Aorta (tissue), 5 donors: ENCODE data around the gene PCNP. TPM values are rescaled to one million over a fixed set of nuclear protein-coding genes. Genes with fewer than 3 reads are reported as not detected.
"Not testable (repeated sequence)": the region's sequence is repeated elsewhere in the genome, so short reads cannot be mapped to it uniquely, and the experiment has no call there.

ENCODE experiments used
- ATAC-seq: fragments of 200-7000 bp; cut with Tn5 transposase; one replicate; pipeline ENCODE4 v1.9.1; 2022; ENCODE audit warnings: moderate library complexity; ENCODE audit not compliant: low FRiP score
- DNase-seq, 2 donors: peaks; one replicate each; pipeline ENCODE4 v3.0.0-alpha.2; 2020
- H3K27ac ChIP-seq, 2 donors: one replicate each; pipeline ENCODE4 v1.5.1; 2013; ENCODE audit warnings: low read length in 2 of 2, mild to moderate bottlenecking in 2 of 2, moderate library complexity in 2 of 2, control low read depth in 1 of 2, inconsistent platforms in 1 of 2, low read depth in 1 of 2
- H3K27me3 ChIP-seq, 2 donors: one replicate each; pipeline ENCODE4 v1.6.1; 2013; ENCODE audit warnings: control low read depth in 1 of 2, low read length in 1 of 2, mild to moderate bottlenecking in 1 of 2, moderate library complexity in 1 of 2; ENCODE audit not compliant: insufficient read depth in 2 of 2, control insufficient read depth in 1 of 2
- H3K36me3 ChIP-seq, 2 donors: one replicate each; pipeline ENCODE4 v1.6.1; 2013; ENCODE audit warnings: control low read depth in 1 of 2, low read length in 1 of 2, mild to moderate bottlenecking in 1 of 2; ENCODE audit not compliant: insufficient read depth in 2 of 2, control insufficient read depth in 1 of 2
- H3K4me1 ChIP-seq, 2 donors: one replicate each; pipeline ENCODE4 v1.6.1; 2013; ENCODE audit warnings: low read length in 2 of 2, control low read depth in 1 of 2, mild to moderate bottlenecking in 1 of 2, moderate library complexity in 1 of 2; ENCODE audit not compliant: insufficient read depth in 2 of 2, control insufficient read depth in 1 of 2
- H3K4me3 ChIP-seq, 2 donors: one replicate each; pipeline ENCODE4 v1.5.1; 2013; ENCODE audit warnings: low read length in 2 of 2, control low read depth in 1 of 2, mild to moderate bottlenecking in 1 of 2
- H3K9me3 ChIP-seq: one replicate; pipeline ENCODE4 v1.6.1; 2013; ENCODE audit warnings: mild to moderate bottlenecking, low read length; ENCODE audit not compliant: control insufficient read depth
- WGBS, 2 donors: extraction: QIAGEN DNeasy Blood & Tissue Kit; methylation state at CpG; one replicate each; pipeline ENCODE4 v1.1.7; 2013; 5-methylcytosine and 5-hydroxymethylcytosine counted together
- intact Hi-C, 2 donors: fragments of 100-400 bp; cut with DNase I; formaldehyde crosslinking; loops; one replicate each; pipeline versions ENCODE4 v1.14.2 to v1.15.0; 2022
- polyA plus RNA-seq, 2 donors: library from polyadenylated mRNA; stranded (reverse); fragments of 200-250 nt; gene quantifications; one replicate each; pipeline ENCODE4 v1.2.3, GENCODE V29; 2013
- total RNA-seq, 2 donors: library from RNA; stranded (reverse); fragmentation: NEBNext Ultra II Directional; extraction: Animal tissue kit (Norgen Biotek cat#: 25700); gene quantifications; one replicate each; pipeline ENCODE4 v1.2.1, GENCODE V29; 2021
- donor health status: healthy with polysubstance abuse.
- donor health status: Bipolar disorder and iron deficiency.
- donor health status: DM: no; HTN: no; CAD: no.
- donor health status: DM: no; HTN: no; CAD: no.
- donor health status: DM: yes; HTN: yes; CAD: no.

PCNP gene
- total and polyA plus RNA-seq, 4 donors: 135 to 233 (median 169) TPM

- DNase-seq (no peak), ATAC-seq (no peak)
- peaks cover 0 to 11% of the 10 kb centered on the region in 2 donors for H3K4me1 ChIP-seq
- peak overlapping the region in 1 of 2 donors; percentile 86 for H3K27ac ChIP-seq
- intact Hi-C loops: no loop called here
- H3K4me3 ChIP-seq: no peak overlapping the region
- no peaks in the 10 kb centered on the region for H3K27me3 ChIP-seq
- WGBS, 2 donors: 0 to 5% methylated on average over 1 of the region's 1 CpG
- H3K36me3 ChIP-seq: no peaks in the 10 kb centered on the region
- no peaks in the 10 kb centered on the region for H3K9me3 ChIP-seq
These were observed 40.4 kb upstream of the PCNP start for GRCh38 chr3:101533603-101533968.

GRCh38 chr3:101535221-101535620 is 38.8 kb upstream of the PCNP start:
- no peak overlapping the region for H3K4me3 ChIP-seq
- 74 to 87% methylated on average over 5 of the region's 5 CpGs for WGBS, 2 donors
- no peaks in the 10 kb centered on the region for H3K36me3 ChIP-seq
- no peak for ATAC-seq
- H3K4me1 ChIP-seq: peaks cover 0 to 11% of the 10 kb centered on the region in 2 donors
- DNase-seq: no peak
- no peaks in the 10 kb centered on the region for H3K27me3 ChIP-seq
- no peaks in the 10 kb centered on the region for H3K9me3 ChIP-seq
- H3K27ac ChIP-seq: no peak overlapping the region
- intact Hi-C loops: no loop called here

DNA sequence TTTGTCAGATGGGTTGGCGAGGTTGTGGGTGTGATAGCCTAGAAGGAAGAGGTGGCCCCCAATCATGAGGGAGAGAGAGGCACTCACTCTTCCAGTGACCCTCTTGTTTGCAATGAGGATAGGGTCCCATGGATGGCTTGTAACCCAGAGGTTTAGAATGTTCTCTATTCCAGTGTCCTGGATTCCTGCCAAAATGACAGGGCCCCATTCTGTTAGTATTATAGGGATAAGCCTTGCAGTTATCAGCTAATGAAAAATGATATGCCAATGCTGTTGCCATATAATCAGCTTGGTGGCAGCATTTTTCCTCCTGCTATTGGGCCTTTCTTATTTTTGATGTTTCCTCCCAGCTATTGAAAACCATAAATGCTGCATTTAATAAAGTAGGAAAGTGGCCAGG is 37.7 kb upstream of the PCNP start:
- no peaks in the 10 kb centered on the region for H3K36me3 ChIP-seq
- peaks cover 0 to 11% of the 10 kb centered on the region in 2 donors for H3K4me1 ChIP-seq
- 97 to 100% methylated on average over 1 of the region's 1 CpG for WGBS, 2 donors
- no peaks in the 10 kb centered on the region for H3K27me3 ChIP-seq
- ATAC-seq (no peak), DNase-seq (no peak)
- intact Hi-C loops: no loop called here
- H3K27ac ChIP-seq: no peak overlapping the region
- H3K4me3 ChIP-seq: no peak overlapping the region
- H3K9me3 ChIP-seq: no peaks in the 10 kb centered on the region

DNA sequence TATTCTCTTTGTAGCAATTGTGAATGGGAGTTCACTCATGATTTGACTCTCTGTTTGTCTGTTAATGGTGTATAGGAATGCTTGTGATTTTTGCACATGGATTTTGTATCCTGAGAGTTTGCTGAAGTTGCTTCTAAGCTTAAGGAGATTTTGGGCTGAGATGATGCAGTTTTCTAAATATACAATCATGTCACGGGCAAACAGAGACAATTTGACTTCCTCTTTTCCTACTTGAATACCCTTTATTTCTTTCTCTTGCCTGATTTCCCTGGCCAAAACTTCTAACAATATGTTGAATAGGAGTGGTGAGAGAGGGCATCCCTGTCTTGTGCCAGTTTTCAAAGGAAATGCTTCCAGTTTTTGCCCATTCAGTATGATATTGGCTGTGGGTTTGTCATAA is 37.0 kb upstream of the PCNP start:
- H3K27ac ChIP-seq, H3K27me3 ChIP-seq, H3K36me3 ChIP-seq, intact Hi-C loops, DNase-seq, H3K4me3 ChIP-seq, ATAC-seq, H3K9me3 ChIP-seq: not testable (repeated sequence)
- WGBS, 2 donors: 96 to 98% methylated on average over 1 of the region's 1 CpG
- peaks cover 0 to 11% of the 10 kb centered on the region in 2 donors for H3K4me1 ChIP-seq

DNA sequence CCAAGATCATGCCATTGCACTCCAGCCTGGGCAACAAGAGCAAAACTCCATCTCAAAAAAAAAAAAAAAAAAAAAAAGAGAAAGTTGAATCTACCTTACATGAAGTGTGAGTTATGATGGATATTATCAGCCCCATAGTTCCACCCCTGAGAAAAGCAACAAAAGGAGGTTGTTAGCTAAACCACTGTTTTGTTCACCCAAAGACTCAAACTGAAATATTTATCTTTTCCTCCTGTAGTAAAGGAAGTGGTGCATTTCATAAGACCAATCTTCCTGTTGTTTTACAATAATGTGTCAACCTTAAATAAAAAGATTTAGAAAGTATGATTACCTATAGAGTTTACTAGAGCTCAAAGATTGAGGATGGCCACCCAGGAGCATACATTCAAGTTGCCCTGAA is 31.0 kb upstream of the PCNP start:
- ATAC-seq (no peak), DNase-seq (no peak)
- no peaks in the 10 kb centered on the region for H3K36me3 ChIP-seq
- intact Hi-C loops: no loop called here
- no peaks in the 10 kb centered on the region for H3K4me1 ChIP-seq
- H3K9me3 ChIP-seq: no peaks in the 10 kb centered on the region
- no peak overlapping the region for H3K4me3 ChIP-seq
- no peak overlapping the region for H3K27ac ChIP-seq
- H3K27me3 ChIP-seq: no peaks in the 10 kb centered on the region

GRCh38 chr3:101544161-101544850 is 29.7 kb upstream of the PCNP start:
- no peaks in the 10 kb centered on the region for H3K36me3 ChIP-seq
- no peak overlapping the region for H3K4me3 ChIP-seq
- 77 to 79% methylated on average over 1 of the region's 1 CpG for WGBS, 2 donors
- no peaks in the 10 kb centered on the region for H3K4me1 ChIP-seq
- no peak overlapping the region for H3K27ac ChIP-seq
- intact Hi-C loops: no loop called here
- ATAC-seq (no peak), DNase-seq (no peak)
- H3K27me3 ChIP-seq: no peaks in the 10 kb centered on the region
- H3K9me3 ChIP-seq: no peaks in the 10 kb centered on the region

GRCh38 chr3:101548527-101549105 is 25.4 kb upstream of the PCNP start:
- no peaks in the 10 kb centered on the region for H3K27me3 ChIP-seq
- intact Hi-C loops: no loop called here

GRCh38 chr3:101549473-101549872 is 24.5 kb upstream of the PCNP start:
- 59 to 65% methylated on average over 1 of the region's 1 CpG for WGBS, 2 donors
- no peak for ATAC-seq
- Histone ChIP-seq H3K4me3 (no peak overlapping the region), H3K4me1 (no peaks in the 10 kb centered on the region), H3K27me3 (no peaks in the 10 kb centered on the region), H3K36me3 (no peaks in the 10 kb centered on the region), H3K9me3 (no peaks in the 10 kb centered on the region), H3K27ac (no peak overlapping the region)
- DNase-seq: no peak
- intact Hi-C loops: no loop called here

More at GRCh38 chr3:101548527-101549105, 25.4 kb upstream of the PCNP start:
- Histone ChIP-seq H3K27ac (no peak overlapping the region), H3K9me3 (no peaks in the 10 kb centered on the region), H3K4me3 (no peak overlapping the region), H3K4me1 (no peaks in the 10 kb centered on the region), H3K36me3 (no peaks in the 10 kb centered on the region)
- no peak for DNase-seq
- 72 to 74% methylated on average over 2 of the region's 2 CpGs for whole genome bisulfite sequencing, 2 donors
- no peak for ATAC-seq

DNA sequence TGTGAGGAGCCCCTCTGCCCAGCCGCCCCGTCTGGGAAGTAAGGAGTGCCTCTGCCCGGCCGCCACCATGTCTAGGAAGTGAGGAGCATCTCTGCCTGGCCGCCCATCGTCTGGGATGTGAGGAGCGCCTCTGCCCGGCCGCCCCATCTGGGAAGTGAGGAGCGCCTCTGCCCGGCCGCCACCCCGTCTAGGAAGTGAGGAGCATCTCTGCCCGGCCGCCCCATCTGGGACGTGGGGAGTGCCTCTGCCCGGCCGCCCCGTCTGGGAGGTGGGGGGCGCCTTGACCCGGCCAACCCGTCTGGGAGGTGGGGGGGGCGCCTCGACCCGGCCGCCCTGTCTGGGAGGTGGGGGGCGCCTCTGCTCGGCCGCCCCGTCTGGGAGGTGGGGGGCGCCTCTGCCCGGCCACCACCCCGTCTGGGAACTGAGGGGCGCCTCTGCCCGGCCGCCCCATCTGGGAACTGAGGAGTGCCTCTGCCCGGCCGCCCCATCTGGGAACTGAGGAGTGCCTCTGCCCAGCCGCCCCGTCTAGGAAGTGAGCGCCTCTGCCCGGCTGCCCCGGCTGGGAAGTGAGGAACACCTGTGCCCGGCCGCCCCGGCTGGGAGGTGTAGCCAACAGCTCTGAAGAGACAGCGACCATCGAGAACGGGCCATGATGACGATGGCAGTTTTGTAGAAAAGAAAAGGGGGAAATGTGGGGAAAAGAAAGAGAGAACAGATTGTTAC is 22.5 kb upstream of the PCNP start:
- WGBS, 2 donors: 96% methylated on average over 47 to 50 of the region's 50 CpGs
- DNase-seq, H3K4me3 ChIP-seq, H3K36me3 ChIP-seq, H3K27ac ChIP-seq, H3K4me1 ChIP-seq, H3K9me3 ChIP-seq, ATAC-seq, intact Hi-C loops, H3K27me3 ChIP-seq: not testable (repeated sequence)
